Uterus (tissue), 4 donors: ENCODE measurements around the gene GOLGA7B. TPM values are rescaled to one million over a fixed set of nuclear protein-coding genes. Genes with fewer than 3 reads are reported as not detected.

Experiments used
- DNase-seq, 2 donors: peaks; one replicate each; pipeline ENCODE4 v3.0.0-alpha.2; 2019 to 2020
- H3K27ac ChIP-seq, 2 donors: fragments of 200-600 bp; sonication (generic); 1 replicate in 1 of 2; 2 replicates in 1 of 2; pipeline ENCODE4 v1.5.1; 2016 to 2018
- H3K27me3 ChIP-seq, 2 donors: fragments of 200-600 bp; sonication (generic); one replicate each; pipeline ENCODE4 v1.5.1; 2018 to 2019; ENCODE audit warnings: control low read depth in 1 of 2
- H3K36me3 ChIP-seq, 2 donors: fragments of 200-600 bp; sonication (generic); one replicate each; pipeline ENCODE4 v1.5.1; 2019; ENCODE audit warnings: control low read depth in 1 of 2
- H3K4me1 ChIP-seq, 2 donors: fragments of 200-600 bp; sonication (generic); one replicate each; pipeline ENCODE4 v1.5.1; 2018 to 2019; ENCODE audit warnings: control low read depth in 1 of 2
- H3K4me3 ChIP-seq, 2 donors: fragments of 200-600 bp; sonication (generic); 1 replicate in 1 of 2; 2 replicates in 1 of 2; pipeline ENCODE4 v1.5.1; 2018 to 2019; ENCODE audit warnings: mild to moderate bottlenecking in 1 of 2
- H3K9me3 ChIP-seq, 2 donors: fragments of 200-600 bp; sonication (generic); one replicate each; pipeline ENCODE4 v1.5.1; 2019; ENCODE audit warnings: control low read depth in 1 of 2
- CTCF ChIP-seq, 4 experiments: fragments of 200-600 bp in 2 of 4; fragments of 450-650 bp in 2 of 4; sonication (generic) in 2 of 4; IDR thresholded peaks; one replicate each; pipeline ENCODE4 v1.5.1; 2016 to 2019; ENCODE audit warnings: antibody characterized with exemption in 4 of 4, mild to moderate bottlenecking in 2 of 4, moderate library complexity in 1 of 4
- POLR2A ChIP-seq, 2 donors: fragments of 450-650 bp; IDR thresholded peaks; one replicate each; pipeline ENCODE4 v1.6.1; 2016; ENCODE audit warnings: antibody characterized with exemption in 2 of 2, mild to moderate bottlenecking in 1 of 2, moderate library complexity in 1 of 2
- intact Hi-C: fragments of 100-400 bp; cut with DNase I; formaldehyde crosslinking; loops from one replicate; pipeline ENCODE4 v1.15.1; 2023; ENCODE audit warnings: low total_unique reads
- total RNA-seq, 4 donors: library from RNA; depleted of rRNA in 3 of 4; stranded (reverse); fragments of >200 nt in 3 of 4; gene quantifications; one replicate each; pipeline versions ENCODE4 v1.1.0 to v1.2.4, GENCODE V29; 2014 to 2023
- donor health status: DM: yes; HTN: yes; CAD: no.

GOLGA7B gene
- total RNA-seq, 4 donors from 2014 or later: 0.09 to 3.1 TPM; not detected in 2

- Histone ChIP-seq H3K27ac (no peak overlapping the region), H3K36me3 (no peaks in the 10 kb centered on the region), H3K4me1 (no peaks in the 10 kb centered on the region), H3K27me3 (no peaks in the 10 kb centered on the region), H3K4me3 (no peak overlapping the region), H3K9me3 (no peaks in the 10 kb centered on the region)
- intact Hi-C loops: no loop called here
- TF ChIP-seq CTCF (IDR thresholded peaks at IDR 0.05) (no peak), POLR2A (IDR thresholded peaks at IDR 0.05) (no peak)
- no peak for DNase-seq
Measured at GRCh38 chr10:97870990-97871389, 21.3 kb downstream of the GOLGA7B start.

- H3K27ac ChIP-seq: no peak overlapping the region
- H3K27me3 ChIP-seq: no peaks in the 10 kb centered on the region
- no peak for TF ChIP-seq POLR2A (IDR thresholded peaks at IDR 0.05)
- TF ChIP-seq CTCF (IDR thresholded peaks at IDR 0.05): no peak
- H3K36me3 ChIP-seq: no peaks in the 10 kb centered on the region
- no peaks in the 10 kb centered on the region for H3K9me3 ChIP-seq
- no peak overlapping the region for H3K4me3 ChIP-seq
- no peak for DNase-seq
- no peaks in the 10 kb centered on the region for H3K4me1 ChIP-seq
- intact Hi-C loops: no loop called here
Measured at GRCh38 chr10:97873569-97873968, 23.9 kb downstream of the GOLGA7B start.

- Histone ChIP-seq H3K27ac (no peak overlapping the region), H3K36me3 (no peaks in the 10 kb centered on the region), H3K27me3 (no peaks in the 10 kb centered on the region), H3K9me3 (no peaks in the 10 kb centered on the region), H3K4me3 (no peak overlapping the region), H3K4me1 (no peaks in the 10 kb centered on the region)
- intact Hi-C loops: no loop called here
- no peak for DNase-seq
- no peak for TF ChIP-seq POLR2A (IDR thresholded peaks at IDR 0.05)
Measured at GRCh38 chr10:97874332-97874731, 24.7 kb downstream of the GOLGA7B start.

GRCh38 chr10:97875391-97875790, 25.7 kb downstream of the GOLGA7B start:
- intact Hi-C loops: no loop called here
- TF ChIP-seq POLR2A (IDR thresholded peaks at IDR 0.05): no peak
- TF ChIP-seq CTCF (IDR thresholded peaks at IDR 0.05): no peak

GRCh38 chr10:97876402-97876801, 26.8 kb downstream of the GOLGA7B start:
- Histone ChIP-seq H3K4me1 (no peaks in the 10 kb centered on the region), H3K27me3 (no peaks in the 10 kb centered on the region), H3K27ac (no peak overlapping the region), H3K36me3 (no peaks in the 10 kb centered on the region), H3K4me3 (no peak overlapping the region), H3K9me3 (no peaks in the 10 kb centered on the region)
- TF ChIP-seq CTCF (IDR thresholded peaks at IDR 0.05) (no peak), POLR2A (IDR thresholded peaks at IDR 0.05) (no peak)
- intact Hi-C loops: no loop called here
- no peak for DNase-seq

More at GRCh38 chr10:97875391-97875790, 25.7 kb downstream of the GOLGA7B start:
- Histone ChIP-seq H3K4me1 (no peaks in the 10 kb centered on the region), H3K36me3 (no peaks in the 10 kb centered on the region), H3K4me3 (no peak overlapping the region), H3K27me3 (no peaks in the 10 kb centered on the region), H3K9me3 (no peaks in the 10 kb centered on the region), H3K27ac (no peak overlapping the region)
- no peak for DNase-seq

GRCh38 chr10:97879241-97879640, 29.6 kb downstream of the GOLGA7B start:
- no peak overlapping the region for H3K4me3 ChIP-seq
- no peaks in the 10 kb centered on the region for H3K27me3 ChIP-seq
- DNase-seq: no peak
- no peaks in the 10 kb centered on the region for H3K4me1 ChIP-seq
- H3K36me3 ChIP-seq: no peaks in the 10 kb centered on the region
- H3K27ac ChIP-seq: no peak overlapping the region
- TF ChIP-seq POLR2A (IDR thresholded peaks at IDR 0.05) (no peak), CTCF (IDR thresholded peaks at IDR 0.05) (no peak)
- intact Hi-C loops: no loop called here
- H3K9me3 ChIP-seq: no peaks in the 10 kb centered on the region
